BE2C (cell line): ENCODE results near the gene LGI4.
"Not testable (repeated sequence)": the region's sequence is repeated elsewhere in the genome, so short reads cannot be mapped to it uniquely, and the experiment has no call there.

Experiments
- DNase-seq: peaks from one replicate; pipeline ENCODE4 v3.0.0-alpha.2; 2020
- H3K27me3 ChIP-seq: fragments of 250-450 bp; sonication (Bioruptor Pico); 2 replicates; pipeline ENCODE4 v1.5.1; 2020; ENCODE audit warnings: mild to moderate bottlenecking
- H3K36me3 ChIP-seq: fragments of 250-450 bp; sonication (Bioruptor Pico); 2 replicates; pipeline ENCODE4 v1.5.1; 2020; ENCODE audit warnings: mild to moderate bottlenecking
- H3K4me1 ChIP-seq: fragments of 250-450 bp; sonication (Bioruptor Pico); 2 replicates; pipeline ENCODE4 v1.5.1; 2020
- H3K4me3 ChIP-seq: 2 replicates; pipeline ENCODE4 v1.5.1; 2011; ENCODE audit warnings: low read depth, low read length
- H3K9me3 ChIP-seq: fragments of 250-450 bp; sonication (Bioruptor Pico); 2 replicates; pipeline ENCODE4 v1.5.1; 2020
- CTCF ChIP-seq: IDR thresholded peaks from 2 replicates; pipeline ENCODE4 v1.5.1; 2012; ENCODE audit warnings: mild to moderate bottlenecking, low read depth, low read length

LGI4 gene

GRCh38 chr19:35153701-35154524, 19.1 kb upstream of the LGI4 start:
- peak; percentile 44 for DNase-seq
- Histone ChIP-seq H3K27me3 (peaks cover 73% of the 10 kb centered on the region), H3K4me1 (no peaks in the 10 kb centered on the region), H3K36me3 (no peaks in the 10 kb centered on the region), H3K4me3 (no peak overlapping the region), H3K9me3 (0 out of 2 replicates have a peak, but pooled peaks cover 2% of the 10 kb centered on the region)
- TF ChIP-seq CTCF: peak; percentile 32

GRCh38 chr19:35153129-35153522, 18.3 kb upstream of the LGI4 start:
- not testable (repeated sequence) for H3K4me3 ChIP-seq, DNase-seq, H3K36me3 ChIP-seq, H3K4me1 ChIP-seq, H3K9me3 ChIP-seq
- H3K27me3 ChIP-seq: peaks cover 65% of the 10 kb centered on the region

GRCh38 chr19:35151273-35152065, 16.6 kb upstream of the LGI4 start:
- no peaks in the 10 kb centered on the region for H3K4me1 ChIP-seq
- no peak overlapping the region for H3K4me3 ChIP-seq
- DNase-seq: no peak
- peaks cover 48% of the 10 kb centered on the region for H3K27me3 ChIP-seq
- TF ChIP-seq CTCF: no peak
- H3K36me3 ChIP-seq: no peaks in the 10 kb centered on the region
- no peaks in the 10 kb centered on the region for H3K9me3 ChIP-seq

- TF ChIP-seq CTCF: no peak
- Histone ChIP-seq H3K4me1 (no peaks in the 10 kb centered on the region), H3K9me3 (no peaks in the 10 kb centered on the region), H3K36me3 (no peaks in the 10 kb centered on the region), H3K27me3 (peaks cover 38% of the 10 kb centered on the region), H3K4me3 (no peak overlapping the region)
- no peak for DNase-seq
Measured at GRCh38 chr19:35150445-35150844, 15.6 kb upstream of the LGI4 start.

- TF ChIP-seq CTCF: no peak
- Histone ChIP-seq H3K27me3 (peaks cover 33% of the 10 kb centered on the region), H3K4me1 (no peaks in the 10 kb centered on the region), H3K4me3 (no peak overlapping the region), H3K9me3 (no peaks in the 10 kb centered on the region), H3K36me3 (no peaks in the 10 kb centered on the region)
- no peak for DNase-seq
Measured at GRCh38 chr19:35149463-35149862, 14.6 kb upstream of the LGI4 start.

- H3K4me1 ChIP-seq: no peaks in the 10 kb centered on the region
- peaks cover 34% of the 10 kb centered on the region for H3K27me3 ChIP-seq
- H3K9me3 ChIP-seq: no peaks in the 10 kb centered on the region
- H3K4me3 ChIP-seq: no peak overlapping the region
- H3K36me3 ChIP-seq: no peaks in the 10 kb centered on the region
- TF ChIP-seq CTCF: no peak
- DNase-seq: no peak
Measured at GRCh38 chr19:35146746-35147459, 12.0 kb upstream of the LGI4 start.
